ENCODE data around the gene HMG20B. TPM values are rescaled to one million over a fixed set of nuclear protein-coding genes. Genes with fewer than 3 reads are reported as not detected.
A peak's percentile ranks its signal among the peaks of the same experiment; 100 is the strongest.

Gene HMG20B
- total RNA-seq, 3 donors from 2014 or later = 120 to 142 (median 127) TPM

DNA sequence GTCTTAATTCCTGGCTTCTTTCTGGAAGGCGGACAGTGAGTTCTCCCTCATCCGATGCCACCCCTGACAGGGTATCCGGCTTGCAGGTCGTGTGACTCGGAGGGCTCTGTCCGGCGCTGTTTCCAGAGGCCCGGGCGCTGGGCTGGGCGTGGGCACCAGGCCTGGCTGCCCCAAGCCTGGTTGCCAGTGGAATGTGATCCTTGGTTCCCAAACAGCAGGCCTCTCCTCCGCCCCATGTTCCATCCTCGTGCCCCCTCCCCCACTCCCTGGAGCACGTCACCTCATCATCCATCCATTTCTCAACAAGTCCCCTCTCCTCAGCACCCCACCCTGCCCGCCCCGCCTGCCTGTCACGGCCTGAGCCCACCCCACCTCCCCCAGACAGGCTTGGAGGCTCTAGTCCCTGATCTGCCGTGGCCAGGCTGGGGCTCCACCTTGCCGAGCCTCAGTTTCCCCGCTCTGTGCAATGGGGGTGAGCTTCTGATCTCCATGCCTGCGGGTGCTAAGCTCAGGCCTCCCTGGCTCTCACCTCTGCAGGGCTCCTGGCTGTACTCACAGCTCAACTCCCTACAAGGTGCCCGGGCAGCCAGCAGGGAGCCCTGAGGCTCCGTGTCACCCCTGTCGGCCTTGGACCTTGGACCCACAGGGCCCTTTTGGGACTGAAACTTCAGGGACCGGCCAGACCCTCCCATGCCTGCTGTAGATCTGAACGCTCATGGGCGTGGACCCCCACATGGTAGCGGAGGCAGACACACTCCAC, 31.7 kb downstream of the HMG20B start:
- Histone ChIP-seq H3K9me3 (no peaks in the 10 kb centered on the region), H3K27ac (no peak overlapping the region), H3K4me1 (peaks cover 0 to 7% of the 10 kb centered on the region in 2 donors), H3K27me3 (no peaks in the 10 kb centered on the region), H3K36me3 (no peaks in the 10 kb centered on the region), H3K4me3 (peak overlapping the region in 1 of 3 donors; percentile 11)
- DNase-seq (ENCODE audit: low spot score in 2 of 2) = no peak
- intact Hi-C loops (cut with DNase I; ENCODE audit: low total_unique reads) = no loop called here
- no peak for TF ChIP-seq POLR2A (IDR thresholded peaks at IDR 0.05)
- TF ChIP-seq POLR2AphosphoS5 (IDR thresholded peaks at IDR 0.05) = no peak
- TF ChIP-seq, protein P1, sequence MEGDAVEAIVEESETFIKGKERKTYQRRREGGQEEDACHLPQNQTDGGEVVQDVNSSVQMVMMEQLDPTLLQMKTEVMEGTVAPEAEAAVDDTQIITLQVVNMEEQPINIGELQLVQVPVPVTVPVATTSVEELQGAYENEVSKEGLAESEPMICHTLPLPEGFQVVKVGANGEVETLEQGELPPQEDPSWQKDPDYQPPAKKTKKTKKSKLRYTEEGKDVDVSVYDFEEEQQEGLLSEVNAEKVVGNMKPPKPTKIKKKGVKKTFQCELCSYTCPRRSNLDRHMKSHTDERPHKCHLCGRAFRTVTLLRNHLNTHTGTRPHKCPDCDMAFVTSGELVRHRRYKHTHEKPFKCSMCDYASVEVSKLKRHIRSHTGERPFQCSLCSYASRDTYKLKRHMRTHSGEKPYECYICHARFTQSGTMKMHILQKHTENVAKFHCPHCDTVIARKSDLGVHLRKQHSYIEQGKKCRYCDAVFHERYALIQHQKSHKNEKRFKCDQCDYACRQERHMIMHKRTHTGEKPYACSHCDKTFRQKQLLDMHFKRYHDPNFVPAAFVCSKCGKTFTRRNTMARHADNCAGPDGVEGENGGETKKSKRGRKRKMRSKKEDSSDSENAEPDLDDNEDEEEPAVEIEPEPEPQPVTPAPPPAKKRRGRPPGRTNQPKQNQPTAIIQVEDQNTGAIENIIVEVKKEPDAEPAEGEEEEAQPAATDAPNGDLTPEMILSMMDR (IDR thresholded peaks at IDR 0.05) = no peak

DNA sequence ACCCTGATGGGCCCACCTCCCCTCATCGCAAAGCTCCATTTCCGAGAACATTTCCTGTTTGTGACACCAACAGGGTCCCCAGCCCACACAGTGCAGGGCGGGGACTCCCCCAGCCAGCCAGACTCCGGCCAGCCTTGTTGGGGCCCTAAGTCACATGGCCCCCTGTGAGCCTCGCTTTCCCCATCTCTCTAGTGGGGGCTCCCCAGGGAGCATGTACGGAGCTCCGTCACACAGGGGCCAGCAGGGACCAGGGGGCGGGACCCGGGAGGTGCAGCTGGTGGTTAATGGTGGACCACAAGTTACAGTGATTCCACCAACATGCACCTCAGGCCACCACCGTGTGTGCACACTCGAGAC, 32.2 kb downstream of the HMG20B start:
- peaks cover 0 to 7% of the 10 kb centered on the region in 2 donors for H3K4me1 ChIP-seq
- no peak for DNase-seq (ENCODE audit: low spot score in 2 of 2)
- no peaks in the 10 kb centered on the region for H3K27me3 ChIP-seq
- no peaks in the 10 kb centered on the region for H3K9me3 ChIP-seq
- TF ChIP-seq POLR2AphosphoS5 (IDR thresholded peaks at IDR 0.05) = no peak
- TF ChIP-seq POLR2A (IDR thresholded peaks at IDR 0.05) = no peak
- TF ChIP-seq, protein P1 (IDR thresholded peaks at IDR 0.05) = no peak
- H3K27ac ChIP-seq = no peak overlapping the region
- intact Hi-C loops (cut with DNase I; ENCODE audit: low total_unique reads) = no loop called here
- H3K4me3 ChIP-seq = peak overlapping the region in 1 of 3 donors; percentile 11
- H3K36me3 ChIP-seq = no peaks in the 10 kb centered on the region

DNA sequence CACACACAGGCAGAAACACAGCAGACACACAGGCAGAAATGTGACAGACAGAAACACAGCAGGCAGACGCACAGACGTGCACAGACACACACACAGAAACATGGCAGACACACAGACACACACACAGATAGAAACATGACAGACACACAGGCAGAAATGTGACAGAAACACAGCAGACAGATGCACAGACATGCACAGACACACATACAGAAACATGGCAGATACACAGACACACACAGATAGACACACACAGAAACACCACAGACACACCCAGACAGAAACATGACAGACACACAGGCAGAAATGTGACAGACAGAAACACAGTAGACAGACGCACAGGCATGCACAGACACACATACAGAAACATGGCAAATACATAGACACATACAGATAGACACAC, 32.6 kb downstream of the HMG20B start:
- Histone ChIP-seq H3K27ac (no peak overlapping the region), H3K36me3 (no peaks in the 10 kb centered on the region), H3K27me3 (no peaks in the 10 kb centered on the region), H3K4me1 (peaks cover 0 to 7% of the 10 kb centered on the region in 2 donors), H3K4me3 (no peak overlapping the region), H3K9me3 (no peaks in the 10 kb centered on the region)
- TF ChIP-seq, protein P1 (IDR thresholded peaks at IDR 0.05) = no peak
- TF ChIP-seq POLR2A (IDR thresholded peaks at IDR 0.05) (no peak), POLR2AphosphoS5 (IDR thresholded peaks at IDR 0.05) (no peak)
- DNase-seq (ENCODE audit: low spot score in 2 of 2) = no peak
- intact Hi-C loops (cut with DNase I; ENCODE audit: low total_unique reads) = no loop called here

DNA sequence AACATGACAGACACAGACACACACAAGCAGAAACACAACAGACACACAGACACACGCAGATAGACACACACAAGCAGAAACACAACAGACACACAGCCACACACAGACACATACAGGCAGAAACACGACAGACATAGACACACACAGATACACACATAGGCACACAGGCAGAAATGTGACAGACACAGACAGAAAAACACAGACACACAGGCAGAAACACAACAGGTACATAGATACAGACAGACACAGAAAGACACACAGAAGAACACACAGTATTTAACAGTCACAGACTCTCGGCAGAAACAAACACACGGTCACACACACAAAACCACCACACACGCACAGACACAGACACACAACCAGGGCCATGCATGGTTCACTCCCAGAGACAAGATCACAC, 33.0 kb downstream of the HMG20B start:
- Histone ChIP-seq H3K4me3 (peak overlapping the region; percentile 47 to 76 (median 58)), H3K27ac (no peak overlapping the region), H3K27me3 (no peaks in the 10 kb centered on the region), H3K9me3 (no peaks in the 10 kb centered on the region), H3K4me1 (peaks cover 0 to 7% of the 10 kb centered on the region in 2 donors), H3K36me3 (no peaks in the 10 kb centered on the region)
- TF ChIP-seq, protein P1 (IDR thresholded peaks at IDR 0.05) = no peak
- TF ChIP-seq POLR2A (IDR thresholded peaks at IDR 0.05) = no peak
- no peak for TF ChIP-seq POLR2AphosphoS5 (IDR thresholded peaks at IDR 0.05)
- intact Hi-C loops (cut with DNase I; ENCODE audit: low total_unique reads) = no loop called here
- no peak for DNase-seq (ENCODE audit: low spot score in 2 of 2)

- TF ChIP-seq POLR2A (IDR thresholded peaks at IDR 0.05) (no peak), POLR2AphosphoS5 (IDR thresholded peaks at IDR 0.05) (no peak)
- TF ChIP-seq, protein P1 (IDR thresholded peaks at IDR 0.05) = no peak
- peak; percentile 51 to 76 for DNase-seq (ENCODE audit: low spot score in 2 of 2)
- Histone ChIP-seq H3K27me3 (no peaks in the 10 kb centered on the region), H3K4me1 (peaks cover 0 to 7% of the 10 kb centered on the region in 2 donors), H3K9me3 (no peaks in the 10 kb centered on the region), H3K4me3 (peak overlapping the region; percentile 47 to 76 (median 58)), H3K27ac (peak overlapping the region; percentile 60 to 73), H3K36me3 (no peaks in the 10 kb centered on the region)
- intact Hi-C loops (cut with DNase I; ENCODE audit: low total_unique reads) = no loop called here
These were observed 33.5 kb downstream of the HMG20B start for GRCh38 chr19:3606174-3606689.
